Measurements from ENCODE around the gene NRN1.
"Not testable (repeated sequence)": the region's sequence is repeated elsewhere in the genome, so short reads cannot be mapped to it uniquely, and the experiment has no call there.

Gene NRN1, protein sequence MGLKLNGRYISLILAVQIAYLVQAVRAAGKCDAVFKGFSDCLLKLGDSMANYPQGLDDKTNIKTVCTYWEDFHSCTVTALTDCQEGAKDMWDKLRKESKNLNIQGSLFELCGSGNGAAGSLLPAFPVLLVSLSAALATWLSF

DNA sequence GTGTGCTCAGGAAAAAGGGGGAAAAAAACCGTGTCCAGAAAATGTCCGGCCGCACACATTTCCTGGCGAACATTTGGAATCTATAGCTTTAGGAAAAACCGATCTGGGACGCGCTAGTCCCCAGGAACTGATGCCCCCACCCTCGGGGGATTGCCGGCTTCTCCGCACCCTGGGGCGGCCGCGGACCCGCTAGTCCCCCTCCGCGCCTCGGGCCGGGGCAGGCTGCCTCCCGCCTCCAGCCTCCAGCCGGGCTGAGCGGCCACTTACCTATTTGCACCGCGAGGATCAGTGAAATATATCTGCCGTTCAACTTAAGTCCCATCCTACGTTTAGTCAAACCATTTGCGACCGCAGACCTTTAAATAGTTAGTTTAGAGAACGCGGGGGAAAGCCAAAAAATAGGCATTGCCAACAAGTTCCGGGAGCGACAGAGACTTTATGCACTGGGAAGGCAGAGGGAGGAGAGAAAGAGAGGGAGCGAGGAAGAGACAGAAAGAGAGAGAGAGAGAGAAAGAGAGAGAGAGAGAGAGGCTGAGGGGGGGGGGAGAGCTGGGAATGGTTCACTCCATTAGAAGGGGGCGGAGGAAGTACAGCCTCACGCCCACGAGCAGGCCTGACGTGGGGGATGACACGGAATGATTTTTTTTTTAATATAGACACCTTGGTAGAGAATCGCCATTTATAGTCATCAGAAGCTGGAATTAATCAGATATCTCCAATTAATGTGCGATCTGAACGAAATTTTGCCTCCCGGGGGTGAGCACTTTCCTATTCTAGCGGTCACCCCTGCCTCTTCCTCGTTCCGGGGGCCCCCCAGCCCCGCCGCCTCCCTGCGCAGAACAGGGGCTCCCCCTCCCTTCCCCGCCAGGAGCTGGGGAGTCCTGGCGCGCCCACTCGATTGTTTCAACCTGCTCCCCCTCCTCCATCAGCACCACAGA, at the start of gene NRN1:
Gene NRN1, minus strand, starts transcription at position 498 of the 938 bp plus-strand sequence. Its CDS starts 176 bp downstream, at position 322.
- DNase-seq = no peak

DNA sequence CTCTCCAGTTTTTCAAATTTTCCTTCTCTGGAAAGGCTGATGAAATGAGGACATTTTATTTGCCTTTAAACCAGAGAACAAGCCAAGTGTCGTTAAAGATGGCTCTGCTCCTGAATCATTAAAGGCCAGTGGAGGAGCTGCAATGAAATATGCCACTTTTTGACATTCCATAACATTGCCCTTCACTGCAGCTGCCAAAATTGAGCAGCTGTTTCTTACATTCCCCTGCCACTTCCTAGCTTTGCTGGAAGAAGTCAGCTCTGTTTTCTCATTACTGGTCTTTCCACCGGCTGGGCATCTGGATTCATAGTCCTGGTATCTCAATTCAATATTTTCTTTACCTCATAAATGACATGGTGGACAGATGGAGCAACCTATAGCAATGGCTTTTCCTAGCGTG, 45.5 kb upstream of the NRN1 start:
- DNase-seq = no peak

DNA sequence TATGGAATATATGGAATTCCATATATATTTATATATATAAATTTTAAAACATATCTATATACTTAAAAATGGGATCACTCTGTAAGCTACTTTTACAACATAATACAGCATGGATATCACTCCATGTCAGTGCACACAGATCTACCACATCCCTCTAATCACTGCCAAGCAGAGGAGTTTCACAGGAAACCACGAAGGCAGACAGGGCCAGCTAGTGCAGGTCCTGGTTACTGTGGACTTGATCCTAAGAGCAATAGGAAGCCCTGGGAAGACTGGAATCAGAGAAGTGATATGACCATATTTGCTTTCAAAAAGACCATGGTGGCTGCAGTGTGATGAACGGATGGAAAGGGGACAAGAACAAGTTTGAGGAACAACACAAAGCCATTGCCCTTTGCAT, 40.0 kb upstream of the NRN1 start:
- DNase-seq = no peak

DNA sequence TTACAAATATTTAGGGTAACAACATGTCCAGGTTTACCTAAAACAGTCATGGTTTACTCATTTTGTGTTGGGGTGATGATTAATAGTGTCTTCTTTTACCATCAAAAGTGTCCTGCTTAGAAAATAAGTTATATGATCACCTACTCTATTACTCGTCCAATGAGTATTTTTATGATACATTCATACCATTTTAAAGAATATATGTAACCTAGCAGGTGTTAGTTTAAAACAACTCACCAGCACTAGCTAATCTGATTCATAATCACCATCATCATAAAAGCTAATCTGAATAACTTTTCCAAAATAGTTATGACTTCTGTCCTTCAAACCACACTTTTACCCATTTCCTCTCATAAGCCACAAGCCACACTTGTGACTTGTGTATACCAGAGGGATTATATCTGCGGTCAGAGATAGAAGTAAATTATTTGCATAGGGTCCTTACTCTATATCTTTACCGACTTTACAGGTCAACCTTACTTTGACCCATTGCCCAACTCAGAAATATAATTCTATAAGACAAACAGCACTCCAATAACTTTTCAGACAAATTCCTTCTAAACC, 33.3 kb upstream of the NRN1 start:
- no peak for DNase-seq

DNA sequence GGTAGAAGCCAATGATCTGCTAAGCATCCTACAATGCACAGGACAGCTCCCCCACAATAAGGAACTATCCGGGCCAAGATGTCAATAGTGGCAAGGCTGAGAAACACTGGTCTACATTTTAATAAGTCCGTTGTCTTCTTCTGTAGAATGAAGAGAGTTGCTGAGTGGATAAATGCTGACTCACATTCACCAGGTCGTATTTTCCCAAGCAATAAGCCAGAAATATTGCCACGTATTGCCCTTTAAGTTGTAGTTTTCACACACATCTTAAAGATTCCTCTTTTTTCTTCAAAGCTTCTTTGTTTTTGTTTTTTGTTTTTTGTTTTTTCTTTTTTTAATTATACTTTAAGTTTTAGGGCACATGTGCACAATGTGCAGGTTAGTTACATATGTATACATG, 30.5 kb upstream of the NRN1 start:
- no peak for DNase-seq

DNA sequence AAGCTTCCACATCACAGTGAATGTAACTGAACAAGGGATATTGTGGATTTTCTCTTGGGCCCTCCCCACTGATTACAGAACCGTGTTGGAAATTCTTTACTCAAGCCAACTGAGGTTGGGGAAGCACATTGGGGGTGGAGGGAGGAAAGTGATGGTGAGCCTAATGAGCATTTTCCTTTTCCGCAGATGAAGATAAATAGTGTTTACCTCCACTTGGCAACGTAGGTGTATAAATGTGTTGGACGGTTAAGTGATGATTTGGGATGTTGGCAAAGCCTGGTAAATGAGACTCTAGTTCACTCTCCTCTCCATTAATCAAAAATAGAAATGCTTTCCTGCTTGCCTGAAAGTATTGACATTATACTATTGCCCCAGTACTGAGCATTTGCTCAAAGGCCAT, 27.1 kb upstream of the NRN1 start:
- no peak for DNase-seq

DNA sequence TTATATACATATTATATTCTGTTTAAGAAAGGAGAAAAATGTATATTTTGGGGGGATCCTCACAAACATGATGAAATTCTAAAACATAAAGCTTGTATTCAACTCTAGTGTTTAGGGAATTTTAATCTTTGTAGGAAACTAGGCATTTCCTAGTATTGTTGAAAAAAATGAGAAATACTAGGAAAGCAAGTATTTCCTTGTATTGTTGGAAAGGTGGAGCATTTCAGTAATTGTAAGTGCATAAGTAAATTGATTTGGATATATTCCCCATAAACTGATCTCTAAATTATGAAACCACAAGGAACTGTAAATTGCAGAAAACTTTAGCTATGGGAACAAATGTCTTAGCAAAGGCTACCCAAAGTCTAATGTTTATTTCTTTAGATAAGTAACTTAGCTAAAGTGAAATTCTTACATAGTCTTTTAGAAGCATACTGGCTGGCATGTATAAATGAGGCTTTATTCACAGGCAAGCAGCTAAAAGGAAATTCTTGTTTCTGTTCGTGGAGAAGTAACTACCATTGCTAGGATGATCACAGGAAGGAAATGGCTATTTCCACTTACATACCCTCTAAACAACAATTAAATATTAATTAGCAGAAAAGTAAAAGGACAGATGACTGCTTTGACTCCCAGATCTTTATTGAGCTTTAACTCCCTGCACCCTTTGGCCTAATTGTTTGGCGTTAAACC, 19.9 kb upstream of the NRN1 start:
- no peak for DNase-seq

DNA sequence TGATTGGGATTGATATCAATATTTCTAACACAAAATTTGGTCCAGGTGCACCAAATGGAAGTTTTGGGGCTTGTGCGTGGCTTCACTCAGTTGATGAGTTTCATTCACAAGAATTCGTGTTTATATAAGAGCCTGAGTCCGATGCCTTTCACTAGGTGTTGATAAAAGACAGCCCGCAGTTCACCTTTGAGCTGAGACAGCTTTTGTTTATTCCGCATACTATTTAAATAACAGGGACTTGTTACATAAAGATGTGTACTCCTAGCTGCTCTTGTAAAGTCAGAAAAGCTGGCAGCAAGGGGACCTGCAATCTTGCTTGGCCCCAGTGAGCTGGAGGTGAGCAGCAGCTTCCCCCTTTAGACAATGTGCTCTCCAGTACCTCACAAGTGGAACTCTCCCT, 19.0 kb upstream of the NRN1 start:
- DNase-seq = no peak

DNA sequence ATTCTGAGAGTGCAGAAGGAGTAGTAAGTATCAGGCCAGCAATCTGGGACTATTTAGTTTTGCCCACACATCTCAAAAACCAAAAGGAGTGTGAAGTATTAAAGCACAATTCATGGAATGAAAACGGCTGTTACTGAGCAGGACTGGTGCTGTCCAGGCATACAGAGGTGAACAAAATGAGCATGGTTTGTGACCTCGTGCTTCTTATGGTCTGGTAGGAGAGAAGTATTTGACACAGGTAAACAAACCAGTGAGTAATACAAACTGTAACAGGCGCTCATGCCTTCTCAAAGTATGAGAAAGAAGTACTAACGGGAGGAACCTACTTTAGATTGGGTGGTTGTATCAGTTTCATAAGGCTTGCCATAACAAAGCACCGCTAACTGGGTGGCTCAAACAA, 17.5 kb upstream of the NRN1 start:
- DNase-seq = no peak

DNA sequence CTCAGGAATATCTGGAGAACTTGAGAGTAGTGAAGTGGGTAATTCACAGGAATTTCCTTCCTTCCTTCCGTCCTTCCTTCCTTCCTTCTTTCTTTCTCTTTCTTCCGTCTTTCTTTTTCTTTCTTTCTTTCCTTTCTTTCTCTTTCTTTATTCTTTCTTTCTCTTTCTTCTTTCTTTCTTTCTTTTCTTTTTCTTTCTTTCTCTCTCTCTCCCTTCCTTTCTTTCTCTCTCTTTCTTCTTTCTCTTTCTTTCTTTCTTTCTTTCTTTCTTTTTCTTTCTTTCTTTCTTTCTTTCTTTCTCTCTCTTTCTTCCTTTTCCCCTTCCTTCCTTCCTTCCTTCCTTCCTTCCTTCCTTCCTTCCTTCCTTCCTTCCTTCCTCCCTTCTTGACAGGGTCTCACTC, 16.1 kb upstream of the NRN1 start:
- DNase-seq = not testable (repeated sequence)

DNA sequence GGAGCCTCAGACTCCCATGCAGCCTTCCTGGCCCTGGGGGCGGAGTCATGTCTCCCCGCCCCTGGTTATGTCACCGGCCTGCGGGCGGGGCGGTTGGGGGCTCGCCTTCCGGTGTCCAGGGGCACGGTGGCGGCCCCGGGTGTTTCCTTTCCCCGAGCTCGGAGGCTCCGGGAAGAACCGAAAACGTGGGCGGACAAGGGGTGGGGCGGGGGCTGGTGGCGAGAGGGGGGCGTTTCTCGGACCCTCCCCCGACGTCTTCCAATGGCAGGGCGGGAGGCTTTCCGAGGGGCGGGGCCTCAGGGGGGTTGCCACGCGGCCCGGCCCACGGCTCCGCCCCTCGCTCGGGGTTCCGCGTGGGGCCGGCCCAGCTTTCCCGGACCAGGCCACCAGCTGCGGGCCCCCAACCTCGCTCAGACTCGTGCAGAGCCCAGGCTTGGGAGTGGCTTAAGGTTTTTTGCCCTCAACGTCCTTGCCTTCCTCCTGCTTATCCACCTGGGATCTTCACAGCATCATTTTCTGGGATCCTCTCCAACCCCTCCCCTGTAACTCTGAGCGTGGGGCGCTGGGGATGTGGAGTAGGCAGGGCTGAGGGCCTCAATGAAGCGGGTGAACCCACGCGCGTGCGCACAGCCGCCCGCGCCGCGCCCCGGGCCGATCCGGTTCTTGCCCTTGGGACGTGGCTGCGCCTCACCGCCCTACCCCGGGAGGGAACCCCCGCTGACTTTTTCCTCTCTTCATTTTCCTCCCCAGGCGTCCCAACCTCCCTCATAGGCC, 2.1 kb upstream of the NRN1 start:
- no peak for DNase-seq

DNA sequence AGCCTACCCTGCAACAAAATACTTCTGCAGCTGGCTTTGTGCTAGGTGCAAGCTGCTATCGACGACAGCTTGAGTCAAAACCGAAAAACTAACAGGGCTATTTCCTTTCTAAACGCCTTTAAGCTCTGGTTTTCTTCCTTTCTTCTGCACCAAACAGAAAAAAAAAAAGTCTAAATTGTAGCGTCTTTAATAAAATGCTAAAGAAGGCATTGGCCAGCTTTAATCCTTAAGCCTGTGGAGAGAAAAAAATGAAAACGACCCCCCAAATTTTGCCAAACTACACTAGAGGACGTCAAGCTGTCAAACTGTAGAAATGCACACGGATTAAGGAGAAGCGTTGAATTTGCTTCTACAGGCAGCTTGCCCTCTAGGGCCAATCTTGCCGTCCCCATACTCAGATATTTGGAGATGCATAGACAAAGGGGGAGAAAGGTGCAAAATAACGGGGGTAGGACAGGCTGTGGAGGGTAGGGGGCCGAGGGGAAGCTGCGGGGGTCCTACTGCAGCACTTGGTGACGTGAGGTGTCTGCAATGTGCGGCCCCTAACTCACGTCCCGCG, 1.4 kb upstream of the NRN1 start:
- DNase-seq = no peak

DNA sequence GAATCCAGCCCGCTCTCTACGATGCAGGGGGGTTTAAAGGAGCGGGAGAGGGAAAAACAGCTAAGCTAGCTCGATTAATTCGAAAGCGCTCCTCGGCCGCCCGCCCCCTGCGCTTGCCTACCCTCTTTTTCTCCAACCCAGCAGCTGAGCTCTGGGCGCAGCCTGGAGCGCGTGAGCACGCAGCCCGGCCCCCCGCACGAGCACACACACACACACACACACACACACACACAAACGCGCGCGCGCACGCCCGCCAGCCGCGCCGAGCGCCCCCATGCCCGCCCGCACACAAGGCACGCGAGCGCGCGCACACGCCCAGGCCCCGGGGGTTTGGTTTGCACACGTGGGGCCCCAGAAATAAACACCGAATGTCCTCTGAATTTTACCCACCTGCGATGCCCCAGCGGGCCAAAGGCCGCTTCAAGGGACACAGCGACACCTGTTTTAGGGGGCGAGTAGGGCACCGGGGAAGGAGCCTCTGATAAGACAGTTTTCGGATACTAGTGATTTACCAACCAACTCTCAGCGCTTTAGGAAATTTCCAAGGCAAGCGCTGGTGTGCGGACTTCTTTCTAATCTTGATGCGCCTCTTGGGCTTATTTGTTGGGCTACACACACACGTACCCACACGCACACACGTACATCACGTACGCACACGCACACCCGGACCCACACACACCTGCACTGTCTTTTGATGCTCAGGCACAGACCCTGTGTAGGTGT, 802 bp upstream of the NRN1 start:
- DNase-seq = no peak

DNA sequence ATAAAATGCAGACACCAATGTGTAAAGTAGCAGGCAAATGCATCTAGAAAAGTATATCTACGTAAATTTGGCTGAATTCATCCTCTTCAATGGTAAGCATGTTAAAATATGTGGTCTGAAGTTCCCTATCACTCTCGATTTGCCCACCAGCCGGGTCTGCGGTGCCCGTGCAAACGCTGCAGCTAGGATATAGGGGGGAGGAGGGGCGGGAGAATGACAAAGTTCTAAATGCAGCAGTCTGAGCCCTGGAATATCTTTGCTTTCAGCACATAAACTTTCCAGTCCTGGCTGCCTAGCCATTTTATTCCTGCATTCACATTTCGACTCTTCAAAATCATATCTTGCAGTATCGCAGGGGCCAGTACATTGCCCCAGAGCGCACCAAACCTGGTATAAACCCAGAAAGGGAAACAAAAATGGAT, 708 bp downstream of the NRN1 start:
- no peak for DNase-seq

DNA sequence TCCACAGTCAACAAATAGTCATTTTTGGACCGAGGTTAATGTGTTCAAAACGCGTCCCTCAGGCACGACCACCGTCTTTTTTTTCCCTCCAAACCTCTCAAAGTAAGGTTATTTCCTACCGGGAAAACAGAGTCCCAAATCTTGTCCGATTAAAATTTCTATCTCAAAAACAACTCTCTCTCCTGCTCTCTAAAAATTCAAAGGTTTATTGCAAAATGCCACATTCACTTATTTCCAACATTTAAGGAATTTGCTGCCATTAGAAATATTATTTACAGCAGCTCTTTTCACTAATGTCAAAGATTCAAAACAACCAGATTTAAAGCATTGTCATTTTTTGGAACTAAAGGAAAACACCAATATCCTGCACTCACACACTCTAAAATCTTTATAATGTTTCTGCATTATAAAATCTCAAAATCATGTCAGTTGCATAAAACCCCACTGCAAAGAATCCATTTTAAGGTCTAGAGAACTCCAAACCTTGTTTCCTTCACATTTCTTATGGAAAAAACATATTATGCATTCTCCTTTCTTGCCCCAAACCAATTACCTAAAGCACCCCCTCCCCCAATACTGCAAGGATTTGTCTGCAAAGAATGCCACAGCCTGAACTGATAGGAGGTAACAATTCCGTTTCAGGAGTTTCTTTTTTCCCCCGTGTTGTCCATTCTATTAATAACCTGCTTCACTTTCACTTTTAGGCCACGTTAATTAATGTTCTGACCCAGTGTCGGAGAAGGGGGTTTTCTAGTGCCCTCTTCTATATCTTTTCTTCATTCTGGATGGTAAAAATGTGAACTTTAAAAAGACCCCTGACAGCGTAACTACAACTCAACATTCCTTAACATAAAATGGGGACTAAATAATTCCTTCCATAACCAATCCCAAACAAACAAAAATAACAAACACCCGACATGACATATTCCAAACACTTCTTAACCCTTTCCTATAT, 1.4 kb downstream of the NRN1 start:
- no peak for DNase-seq

DNA sequence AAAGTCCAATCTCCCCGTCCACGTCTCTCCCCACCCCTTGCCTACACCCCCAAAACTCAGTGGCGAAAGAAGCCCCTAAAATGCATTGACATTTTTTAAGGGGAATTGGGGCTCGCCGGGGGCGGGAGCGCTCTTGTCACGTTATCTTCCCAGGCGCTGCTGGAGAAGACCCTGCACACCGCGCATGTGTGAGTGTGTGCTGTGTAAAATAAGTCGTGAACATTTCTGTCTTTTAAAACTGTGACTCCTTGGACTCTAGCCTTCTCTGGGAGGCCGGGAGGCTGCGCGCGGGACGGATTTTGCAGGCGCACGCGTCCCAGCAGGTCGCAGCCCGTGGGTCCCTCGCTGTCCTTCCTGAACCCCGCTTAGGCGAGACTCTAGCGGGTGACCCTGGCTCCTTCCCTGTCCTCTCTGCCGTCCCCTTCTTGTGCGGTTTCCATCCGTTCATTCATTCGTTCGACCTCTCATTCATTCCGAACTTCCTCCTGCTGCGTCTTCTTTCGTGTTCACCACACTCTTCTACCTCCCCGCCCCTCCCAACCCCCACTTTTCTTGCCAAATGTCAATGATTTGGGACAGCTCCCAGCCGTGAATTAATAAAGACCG, 2.2 kb downstream of the NRN1 start:
- DNase-seq = no peak

DNA sequence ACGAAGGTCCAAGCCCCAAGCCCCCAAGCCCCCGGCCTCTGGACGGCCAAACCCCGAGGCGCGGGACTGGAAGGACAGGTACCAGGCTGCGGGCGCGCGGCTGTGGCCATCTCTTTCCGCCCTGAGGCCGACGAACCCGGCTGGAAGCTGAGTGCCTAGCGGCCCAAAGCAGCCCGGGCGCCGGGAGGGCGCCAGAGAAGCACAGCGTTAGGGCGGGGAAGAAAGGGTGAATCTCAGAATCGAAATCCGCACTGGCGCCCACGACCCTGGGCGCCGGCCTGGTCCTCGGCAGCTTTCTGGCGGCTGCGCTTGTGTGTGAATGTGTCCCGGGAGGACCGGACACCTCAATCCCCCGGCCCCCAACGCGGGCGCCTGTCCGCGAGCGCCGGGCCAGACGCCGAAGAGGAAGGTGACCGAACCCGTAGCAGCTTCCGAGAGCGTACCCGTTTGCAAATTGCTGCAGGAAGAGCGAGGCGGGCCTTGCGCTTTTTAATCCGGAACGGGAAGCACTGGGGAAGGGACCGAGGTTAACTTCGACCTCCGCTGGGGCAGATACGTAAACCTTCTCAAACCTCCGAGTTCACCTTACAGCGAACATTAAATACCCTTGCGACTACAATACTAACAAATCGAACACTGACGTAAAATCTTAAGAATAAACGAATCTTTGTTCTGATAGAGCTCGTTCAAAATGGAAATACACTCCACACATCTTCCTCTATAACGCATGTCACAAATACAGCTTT, 2.9 kb downstream of the NRN1 start:
- DNase-seq = no peak

DNA sequence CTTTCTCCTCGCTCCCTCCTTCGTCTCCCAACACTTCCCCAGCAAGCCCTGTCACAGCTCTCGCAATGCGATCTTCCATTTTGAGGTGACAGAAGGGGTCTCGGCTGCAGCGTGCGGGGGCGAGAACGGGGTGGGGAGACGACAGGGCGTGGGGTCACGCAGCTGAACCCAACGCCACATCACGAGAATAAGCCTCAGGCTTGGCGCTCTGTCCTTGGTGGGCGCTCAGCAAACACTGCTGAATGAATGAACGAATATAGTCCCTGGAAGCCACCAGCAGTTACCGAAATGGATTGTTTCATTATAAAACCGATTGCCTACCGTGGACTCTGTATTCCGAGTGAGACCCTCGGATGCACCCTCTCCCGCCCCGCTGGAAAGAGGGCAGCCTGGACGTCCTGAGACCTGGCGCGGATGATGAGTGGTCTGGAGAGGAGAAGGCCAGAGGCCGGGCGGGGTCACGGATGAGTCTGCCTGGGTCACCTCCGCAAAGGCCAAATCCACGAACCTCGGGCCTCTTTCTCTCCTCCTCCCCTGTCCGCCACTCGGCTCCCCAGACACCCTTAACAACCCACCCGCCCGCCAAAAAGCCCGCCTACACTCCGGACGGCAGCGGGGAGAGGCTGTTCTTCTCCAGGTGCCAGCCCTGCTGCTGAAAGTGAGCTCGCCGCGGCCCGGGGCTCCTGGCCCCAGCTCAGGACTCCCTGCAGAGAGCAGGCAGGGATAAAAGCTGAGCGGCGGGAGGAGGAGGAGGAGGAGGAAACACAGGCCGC, 3.7 kb downstream of the NRN1 start:
- no peak for DNase-seq
